Measurements from ENCODE around the gene DNMT3A. TPM values are rescaled to one million over a fixed set of nuclear protein-coding genes. Genes with fewer than 3 reads are reported as not detected.
A peak's percentile ranks its signal among the peaks of the same experiment; 100 is the strongest.

The DNMT3A gene
- total and polyA plus RNA-seq, 2 of the 8 experiments (the other 6 are each of a cell fraction or from before 2014, with no cell fraction given), result 33.6 to 178 TPM

DNA sequence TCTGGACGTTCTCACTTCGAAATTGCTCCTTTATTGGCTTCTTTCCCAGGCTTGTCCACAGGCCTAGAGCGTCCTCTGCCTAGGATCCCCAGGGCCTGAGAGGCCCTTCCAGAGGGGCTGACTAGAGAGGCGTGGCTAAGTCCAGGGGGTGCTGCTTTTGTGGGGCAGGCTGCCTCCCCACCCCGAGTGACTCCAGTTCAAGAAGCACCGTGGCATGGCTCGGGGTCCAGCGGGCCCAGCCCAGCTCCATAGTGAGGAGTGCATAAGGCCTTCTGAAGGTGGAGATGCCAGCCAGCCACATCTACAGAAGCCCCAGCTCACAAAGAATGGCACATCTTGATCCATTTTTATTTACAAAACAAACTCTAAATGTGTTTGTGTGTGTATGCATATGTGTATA, 128.5 kb downstream of the DNMT3A start:
- H3K18ac ChIP-seq (ENCODE audit: extremely low read depth, low read length), result peak overlapping the region; percentile 24
- no peak overlapping the region; the same call in 1 of the 2 replicates for H2AK5ac ChIP-seq (ENCODE audit: low read depth, low read length)
- DNase-seq (ENCODE audit: low read depth in 1 of 2, low spot score in 2 of 2) (no peak), FAIRE-seq (no peak)
- H3K23ac ChIP-seq (ENCODE audit: insufficient read length), result no peak overlapping the region
- H3K27me3 ChIP-seq (replicated peaks in 1 of 4; ENCODE audit: control insufficient read depth in 3 of 4, extremely low read depth in 1 of 4, insufficient read depth in 3 of 4, low read length in 3 of 4), result no peaks in the 10 kb centered on the region
- H3K36me3 ChIP-seq (ENCODE audit: control insufficient read depth in 2 of 4, insufficient read depth in 4 of 4, low read length in 3 of 4), result no peaks in the 10 kb centered on the region
- no peak overlapping the region for H2BK120ac ChIP-seq (replicated peaks; ENCODE audit: low read depth, low read length)
- H3K14ac ChIP-seq (ENCODE audit: insufficient read length), result no peak overlapping the region
- H3K9me3 ChIP-seq (ENCODE audit: insufficient read depth in 2 of 2, low read depth in 1 of 2, low read length in 1 of 2), result no peaks in the 10 kb centered on the region
- H3K27ac ChIP-seq (ENCODE audit: low read depth, low read length), result no peak overlapping the region
- no peaks in the 10 kb centered on the region for H3K79me1 ChIP-seq (ENCODE audit: low read depth, low read length)
- peaks cover 3% of the 10 kb centered on the region for H3K23me2 ChIP-seq (ENCODE audit: low read depth, low read length)
- H2BK12ac ChIP-seq (ENCODE audit: low read depth, low read length), result no peak overlapping the region
- no peak overlapping the region for H2AFZ ChIP-seq (ENCODE audit: low read length)
- peak overlapping the region; percentile 95; the same call in 1 of the 2 replicates for H2BK15ac ChIP-seq (ENCODE audit: low read length)
- POLR2A ChIA-PET (ENCODE audit: partially characterized antibody), result interaction anchor here (1.9 kb wide), 1 partner anchor 16 kb away, joined by 21 read pairs; no protein-coding TSS in a partner anchor
- no peak overlapping the region for H3K4me2 ChIP-seq (ENCODE audit: insufficient read depth in 1 of 2, low read depth in 2 of 2, low read length in 2 of 2)
- peak overlapping the region; percentile 1 for H3K4ac ChIP-seq (replicated peaks; ENCODE audit: insufficient read length, low read depth, low read length)
- H2BK5ac ChIP-seq (ENCODE audit: low read depth, low read length), result no peak overlapping the region
- WGBS, 2 experiments (ENCODE audit: extremely low coverage in 1 of 2, insufficient coverage in 1 of 2, insufficient read length in 1 of 2, insufficient replicate concordance in 2 of 2, low coverage in 1 of 2, low lambda C conversion rate in 2 of 2, missing lambda C conversion rate in 1 of 2), result 84% methylated on average over 8 of the region's 8 CpGs; no CpG with 5 or more reads in 1 of the 2 experiments
- no peak overlapping the region for H4K91ac ChIP-seq (replicated peaks; ENCODE audit: insufficient read length, low read length)
- no peak overlapping the region for H2BK20ac ChIP-seq (ENCODE audit: low read length)
- peaks cover 0 to 4% (median 2%) of the 10 kb centered on the region in 4 experiments; a peak in 3 of 7 replicates for H3K4me1 ChIP-seq (replicated peaks in 1 of 4; ENCODE audit: control insufficient read depth in 3 of 4, insufficient read depth in 4 of 4, low read length in 3 of 4)
- no peak overlapping the region for H3K9ac ChIP-seq (replicated peaks in 1 of 4; ENCODE audit: extremely low read depth in 1 of 4, low read depth in 3 of 4, low read length in 3 of 4)
- no peaks in the 10 kb centered on the region for H4K20me1 ChIP-seq (replicated peaks in 1 of 2; ENCODE audit: control insufficient read depth in 1 of 2, insufficient read depth in 2 of 2, low read length in 2 of 2)
- H4K5ac ChIP-seq (ENCODE audit: insufficient read length, low read depth, low read length), result no peak overlapping the region
- no peak overlapping the region for H4K8ac ChIP-seq (ENCODE audit: extremely low read depth, insufficient read depth, low read length)
- H3K56ac ChIP-seq (replicated peaks; ENCODE audit: insufficient read length, low read depth, low read length), result no peak overlapping the region
- H3K4me3 ChIP-seq (ENCODE audit: extremely low read depth in 1 of 4, insufficient read depth in 2 of 4, low read depth in 3 of 4, low read length in 4 of 4), result no peak overlapping the region
- CTCF ChIA-PET (ENCODE audit: partially characterized antibody), result interaction anchor here (0.7 to 3.3 kb wide), 4 partner anchors 12 to 35 kb away, joined by 3 to 22 read pairs (median 4); no protein-coding TSS in a partner anchor
- no peaks in the 10 kb centered on the region for H3K79me2 ChIP-seq (ENCODE audit: control insufficient read depth in 1 of 2, insufficient read depth in 2 of 2, low read length in 2 of 2)
- TF ChIP-seq, protein P1, sequence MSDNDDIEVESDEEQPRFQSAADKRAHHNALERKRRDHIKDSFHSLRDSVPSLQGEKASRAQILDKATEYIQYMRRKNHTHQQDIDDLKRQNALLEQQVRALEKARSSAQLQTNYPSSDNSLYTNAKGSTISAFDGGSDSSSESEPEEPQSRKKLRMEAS (IDR thresholded peaks at IDR 0.05), result no peak
- no peak for TF ChIP-seq TEAD4 (IDR thresholded peaks at IDR 0.05; ENCODE audit: low read depth, low read length)
- no peak for TF ChIP-seq PHF8 (conservative IDR thresholded peaks at IDR 0.05; ENCODE audit: low read depth, low read length)
- no peak for TF ChIP-seq JUND (IDR thresholded peaks at IDR 0.05; ENCODE audit: low read length)
- TF ChIP-seq RAD21 (IDR thresholded peaks at IDR 0.05 in 1 of 2, conservative IDR thresholded peaks at IDR 0.05 in 1 of 2; ENCODE audit: low read depth in 2 of 2, low read length in 2 of 2), result no peak
- TF ChIP-seq RFX5 (IDR thresholded peaks at IDR 0.05; ENCODE audit: borderline replicate concordance, low read depth, low read length), result no peak
- TF ChIP-seq CBX5 (IDR thresholded peaks at IDR 0.05; ENCODE audit: low read depth, low read length), result no peak
- TF ChIP-seq TBP (IDR thresholded peaks at IDR 0.05; ENCODE audit: low read depth, low read length), result no peak
- no peak for TF ChIP-seq ASH2L (IDR thresholded peaks at IDR 0.05; ENCODE audit: low read length)
- no peak for TF ChIP-seq GABPA (IDR thresholded peaks at IDR 0.05; ENCODE audit: borderline replicate concordance, insufficient read depth, low read length)
- TF ChIP-seq KDM5A (IDR thresholded peaks at IDR 0.05; ENCODE audit: low read length), result no peak
- no peak for TF ChIP-seq TAF7 (optimal IDR thresholded peaks at IDR 0.05; ENCODE audit: borderline replicate concordance, low read depth, low read length)
- no peak for TF ChIP-seq HDAC6 (IDR thresholded peaks at IDR 0.05; ENCODE audit: low read depth, low read length)
- TF ChIP-seq FOSL1 (IDR thresholded peaks at IDR 0.05; ENCODE audit: insufficient read depth, low read depth, low read length), result no peak
